Measurements from ENCODE around the gene USP36. TPM values are rescaled to one million over a fixed set of nuclear protein-coding genes. Genes with fewer than 3 reads are reported as not detected.
A peak's percentile ranks its signal among the peaks of the same experiment; 100 is the strongest.
"Not testable (repeated sequence)": the region's sequence is repeated elsewhere in the genome, so short reads cannot be mapped to it uniquely, and the experiment has no call there.

The USP36 gene
- total RNA-seq: 41.8 TPM

GRCh38 chr17:78840780-78841611, at the start of gene USP36:
Gene USP36 (minus strand): TSS chr17:78840814. CDS start chr17:78836363, 4,451 bp downstream.
- peak; percentile 100 for DNase-seq (ENCODE audit: low spot score)

GRCh38 chr17:78890096-78890495, 49.5 kb upstream of the USP36 start:
- not testable (repeated sequence) for DNase-seq (ENCODE audit: low spot score)

DNA sequence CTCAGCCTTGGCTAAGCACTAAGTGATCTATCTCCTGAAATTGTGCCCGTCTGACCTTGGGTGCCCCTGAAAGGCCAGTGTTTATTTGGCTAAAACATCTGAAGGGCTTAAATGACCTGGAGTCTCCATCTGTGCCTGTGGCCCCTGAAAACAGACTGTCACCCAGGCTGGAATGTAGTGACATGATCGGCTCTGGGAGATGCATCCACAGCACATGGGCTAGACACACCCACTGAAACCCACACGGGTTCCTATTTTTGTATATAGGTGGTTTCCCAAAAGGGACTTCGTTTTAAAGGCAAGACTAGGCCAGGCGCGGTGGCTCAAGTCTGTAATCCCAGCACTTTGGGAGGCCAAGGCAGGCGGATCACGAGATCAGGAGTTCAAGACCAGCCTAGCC, 48.9 kb upstream of the USP36 start:
- DNase-seq (ENCODE audit: low spot score): no peak

DNA sequence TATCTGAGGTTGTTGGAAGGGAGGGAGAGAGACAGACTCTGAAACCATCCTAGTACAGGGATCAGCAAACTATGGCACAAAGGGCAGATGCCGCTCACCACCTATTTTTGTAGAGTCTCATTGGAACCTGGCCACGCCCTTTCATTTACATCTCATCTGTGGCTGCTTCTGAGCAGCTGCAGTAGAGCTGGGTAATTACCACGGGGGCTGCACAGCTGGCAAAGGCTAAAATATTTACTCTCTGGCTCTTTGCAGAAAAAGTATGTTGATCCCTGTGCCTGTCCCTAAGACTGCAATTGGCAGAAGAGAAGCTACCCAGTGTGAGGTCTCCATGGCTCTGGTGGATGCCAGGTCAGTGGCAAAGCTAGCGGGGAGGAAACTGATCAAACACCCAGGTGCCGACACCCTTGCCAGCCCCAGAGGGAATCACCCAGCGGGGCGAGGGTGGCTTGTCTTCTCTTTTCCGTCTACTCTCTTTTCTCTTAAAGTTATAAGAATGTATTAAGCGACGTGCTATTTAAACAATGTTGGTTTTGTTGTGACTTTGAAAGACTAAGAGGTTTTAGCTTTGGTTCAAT, 48.4 kb upstream of the USP36 start:
- no peak for DNase-seq (ENCODE audit: low spot score)

GRCh38 chr17:78886954-78887353, 46.3 kb upstream of the USP36 start:
- no peak for DNase-seq (ENCODE audit: low spot score)

DNA sequence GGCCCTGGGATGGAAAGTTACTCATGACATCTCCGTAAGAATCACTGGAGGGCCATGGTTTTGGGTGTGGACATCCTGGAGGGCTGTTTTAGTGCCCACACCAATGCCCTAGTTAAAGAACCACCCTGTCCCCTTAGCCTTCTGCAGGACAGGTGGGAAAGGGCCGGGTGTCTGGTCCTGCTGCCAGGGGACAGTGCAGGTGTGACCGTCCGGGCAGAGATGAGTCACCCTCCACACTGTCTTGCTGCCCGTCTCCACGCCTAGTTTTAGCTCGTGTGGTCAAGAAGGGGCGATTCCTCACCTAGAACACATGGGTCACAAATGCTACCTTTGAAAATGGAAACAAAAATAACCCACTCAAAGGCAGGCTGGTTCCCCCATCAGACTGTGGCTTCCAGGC, 45.3 kb upstream of the USP36 start:
- no peak for DNase-seq (ENCODE audit: low spot score)

GRCh38 chr17:78884876-78885667, 44.5 kb upstream of the USP36 start:
- DNase-seq (ENCODE audit: low spot score): no peak

- DNase-seq (ENCODE audit: low spot score): no peak
Measured at GRCh38 chr17:78884148-78884825, 43.7 kb upstream of the USP36 start.

DNA sequence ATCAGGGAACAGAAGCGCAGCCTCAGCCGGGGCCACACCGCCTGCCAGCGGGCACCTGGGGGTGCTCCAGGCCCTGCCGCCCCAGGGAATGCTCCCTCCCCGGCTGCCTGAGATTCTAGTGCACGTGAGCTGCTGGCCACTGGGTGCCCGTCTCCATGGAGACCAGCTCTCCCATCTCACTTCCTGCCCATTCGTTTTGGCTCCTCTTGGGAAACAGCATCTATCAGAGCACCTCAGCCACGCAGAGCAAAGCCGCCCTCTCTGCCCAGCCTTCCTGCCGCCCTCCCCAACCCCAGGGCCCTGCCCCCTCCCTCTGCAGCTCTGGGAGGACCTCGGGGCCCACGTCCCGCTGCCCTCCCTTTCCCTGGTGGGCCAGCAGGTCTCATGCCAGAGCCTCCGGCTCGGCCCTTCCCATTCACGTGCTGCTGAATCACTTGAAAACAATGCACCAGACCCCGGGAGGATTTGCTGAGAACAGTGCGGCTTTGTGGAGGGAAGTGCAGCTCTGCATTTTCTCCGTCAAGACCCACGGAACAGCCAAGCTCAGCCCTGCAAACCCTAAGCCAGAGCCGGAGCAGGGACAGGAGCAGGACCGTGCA, 43.0 kb upstream of the USP36 start:
- DNase-seq (ENCODE audit: low spot score): peak; percentile 80

DNA sequence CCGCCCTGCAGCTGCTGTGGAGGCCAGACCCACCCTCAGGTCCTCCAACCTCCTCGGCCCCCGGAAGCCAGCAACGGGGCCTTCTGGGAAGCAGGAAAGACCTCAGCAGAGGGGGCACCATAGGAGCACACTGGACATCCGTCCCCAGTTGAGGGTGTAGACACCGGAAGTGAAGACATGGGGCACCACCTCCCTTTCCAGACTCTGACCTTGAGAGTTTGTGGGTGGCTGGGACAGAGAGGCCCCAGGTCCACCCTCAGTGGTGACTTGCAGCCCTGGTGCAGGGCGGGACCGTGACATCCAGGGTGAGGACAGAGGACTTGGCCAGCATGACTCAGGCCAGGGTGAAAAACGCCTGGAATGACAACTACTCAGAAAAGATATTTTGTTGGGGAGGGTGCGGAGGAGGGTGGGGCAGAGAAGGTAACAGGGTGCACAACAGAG, 42.5 kb upstream of the USP36 start:
- no peak for DNase-seq (ENCODE audit: low spot score)

DNA sequence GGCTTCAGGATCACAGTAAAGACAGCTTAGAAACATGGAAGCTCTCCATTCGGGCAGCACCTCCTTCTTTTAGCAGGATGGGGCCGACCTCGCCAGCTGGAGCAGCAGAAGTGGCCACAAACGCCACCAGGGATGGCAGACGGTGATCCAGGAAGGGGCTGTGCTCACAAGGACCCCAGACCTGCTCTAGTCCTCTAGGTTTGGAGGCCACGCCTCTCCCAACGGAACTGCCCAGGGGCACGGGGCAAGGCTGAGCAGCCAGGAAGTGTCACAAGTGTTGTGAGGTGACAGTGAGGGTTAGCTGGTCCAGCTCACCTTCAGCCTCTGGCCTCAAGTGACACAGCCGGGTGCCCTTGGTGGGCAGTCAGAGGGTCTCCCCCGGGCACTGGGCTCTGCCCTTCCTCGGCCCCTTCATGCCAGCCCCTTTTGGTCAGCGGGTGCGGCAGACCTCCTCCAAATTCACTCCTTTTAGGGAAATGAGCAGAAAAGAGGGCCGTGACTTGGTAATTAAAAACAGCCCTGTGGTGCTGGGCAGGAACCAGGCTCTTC, 42.0 kb upstream of the USP36 start:
- DNase-seq (ENCODE audit: low spot score): no peak

GRCh38 chr17:78879635-78880186, 39.1 kb upstream of the USP36 start:
- peak; percentile 67 for DNase-seq (ENCODE audit: low spot score)

GRCh38 chr17:78878871-78879527, 38.4 kb upstream of the USP36 start:
- no peak for DNase-seq (ENCODE audit: low spot score)

- DNase-seq (ENCODE audit: low spot score): no peak
Measured at GRCh38 chr17:78878261-78878660, 37.6 kb upstream of the USP36 start.

- not testable (repeated sequence) for DNase-seq (ENCODE audit: low spot score)
Measured at GRCh38 chr17:78876954-78877517, 36.4 kb upstream of the USP36 start.

GRCh38 chr17:78876094-78876597, 35.5 kb upstream of the USP36 start:
- no peak for DNase-seq (ENCODE audit: low spot score)

- DNase-seq (ENCODE audit: low spot score): no peak
Measured at GRCh38 chr17:78875363-78876093, 34.9 kb upstream of the USP36 start.

DNA sequence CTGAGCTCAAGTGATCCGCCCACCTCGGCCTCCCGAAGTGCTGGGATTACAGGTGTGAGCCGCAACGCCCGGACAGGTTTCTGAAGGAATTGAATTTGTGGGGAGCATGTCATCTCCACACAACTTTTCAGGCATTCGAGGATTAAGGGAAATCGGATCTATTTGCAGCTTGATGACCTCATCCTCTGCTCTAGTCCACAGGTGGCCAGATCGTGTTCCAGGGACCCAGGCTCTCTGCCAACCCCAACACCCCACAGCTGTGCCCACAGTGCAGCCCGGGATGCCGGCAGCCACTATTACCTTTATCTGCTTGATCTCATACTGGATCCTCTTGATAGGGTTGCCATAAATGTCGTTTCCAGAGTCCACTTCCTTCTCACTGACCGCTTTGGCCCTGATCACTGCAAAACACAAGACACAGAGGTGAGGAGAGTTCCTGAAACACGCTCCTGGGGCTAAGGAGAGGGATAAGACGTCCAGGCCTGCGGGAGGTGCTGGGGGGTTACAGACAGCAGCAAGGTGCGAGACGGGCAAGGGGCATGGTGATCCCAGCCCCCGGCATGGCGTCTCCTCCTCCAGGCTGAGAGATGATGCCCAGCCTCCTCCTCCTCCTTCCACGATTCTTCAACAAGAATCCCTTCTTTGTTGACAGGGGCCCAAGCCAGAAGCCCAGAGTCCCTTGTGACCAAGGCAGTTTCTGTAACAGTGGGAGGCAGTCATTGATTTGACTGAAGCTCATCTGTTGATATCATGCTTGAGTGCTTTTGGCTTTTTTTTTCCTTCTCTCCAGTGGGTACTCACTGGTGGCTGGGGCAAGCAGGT, 33.1 kb upstream of the USP36 start:
- DNase-seq (ENCODE audit: low spot score): no peak
